Left ventricle myocardium inferior (tissue), 1 donor: ENCODE measurements around the gene NHLRC3. TPM values are rescaled to one million over a fixed set of nuclear protein-coding genes. Genes with fewer than 3 reads are reported as not detected.

Experiments
- DNase-seq: peaks from one replicate; pipeline ENCODE4 v3.0.0-alpha.2; 2020
- H3K27ac ChIP-seq: fragments of 200-600 bp; replicated peaks from 2 replicates; pipeline ENCODE4 v1.8.0; 2021
- H3K27me3 ChIP-seq: fragments of 200-600 bp; 2 replicates; pipeline ENCODE4 v1.8.0; 2021; ENCODE audit warnings: low read depth
- H3K36me3 ChIP-seq: fragments of 200-600 bp; 2 replicates; pipeline ENCODE4 v1.8.0; 2021
- H3K4me1 ChIP-seq: fragments of 200-600 bp; 2 replicates; pipeline ENCODE4 v1.8.0; 2021
- H3K4me3 ChIP-seq: fragments of 200-600 bp; 2 replicates; pipeline ENCODE4 v1.8.0; 2021; ENCODE audit warnings: mild to moderate bottlenecking, moderate library complexity
- H3K9me3 ChIP-seq: fragments of 200-600 bp; replicated peaks from 2 replicates; pipeline ENCODE4 v1.8.0; 2021
- CTCF ChIP-seq: fragments of 200-600 bp; IDR thresholded peaks from 2 replicates; pipeline ENCODE4 v1.8.0; 2021; ENCODE audit warnings: antibody characterized with exemption, mild to moderate bottlenecking, borderline replicate concordance
- intact Hi-C: fragments of 100-400 bp; cut with micrococcal nuclease; formaldehyde crosslinking; loops from one replicate; pipeline ENCODE4 v1.11.0; 2022
- total RNA-seq: library from RNA; stranded (reverse); fragmentation: NEBNext Ultra II Directional; extraction: Animal tissue kit (Norgen Biotek cat#: 25700); gene quantifications from one replicate; pipeline ENCODE4 v1.2.1, GENCODE V29; 2021
- donor health status: DM: no; HTN: yes; CAD: no; lungs with severe emphysema.

The NHLRC3 gene
- total RNA-seq, 1 donor from 2014 or later, result 11.8 TPM

GRCh38 chr13:39012608-39013007 lies 25.6 kb upstream of the NHLRC3 start:
- Histone ChIP-seq H3K4me1 (no peaks in the 10 kb centered on the region), H3K4me3 (no peak overlapping the region), H3K27me3 (no peaks in the 10 kb centered on the region), H3K9me3 (no peaks in the 10 kb centered on the region), H3K36me3 (peaks cover 85% of the 10 kb centered on the region), H3K27ac (no peak overlapping the region)
- intact Hi-C loops, result no loop called here
- TF ChIP-seq CTCF, result no peak
- DNase-seq, result no peak

- Histone ChIP-seq H3K4me3 (no peak overlapping the region), H3K36me3 (peaks cover 89% of the 10 kb centered on the region), H3K4me1 (no peaks in the 10 kb centered on the region), H3K9me3 (no peaks in the 10 kb centered on the region), H3K27ac (no peak overlapping the region), H3K27me3 (no peaks in the 10 kb centered on the region)
- TF ChIP-seq CTCF, result no peak
- intact Hi-C loops, result no loop called here
- DNase-seq, result no peak
Measured at GRCh38 chr13:39013462-39013861, 24.8 kb upstream of the NHLRC3 start.

GRCh38 chr13:39016087-39016486 lies 22.2 kb upstream of the NHLRC3 start:
- no peaks in the 10 kb centered on the region for H3K4me1 ChIP-seq
- no peaks in the 10 kb centered on the region for H3K9me3 ChIP-seq
- intact Hi-C loops, result no loop called here
- TF ChIP-seq CTCF, result no peak
- no peak overlapping the region for H3K27ac ChIP-seq
- H3K27me3 ChIP-seq, result no peaks in the 10 kb centered on the region
- DNase-seq, result no peak
- H3K36me3 ChIP-seq, result peaks cover 79% of the 10 kb centered on the region
- H3K4me3 ChIP-seq, result no peak overlapping the region

- peaks cover 79% of the 10 kb centered on the region for H3K36me3 ChIP-seq
- DNase-seq, result no peak
- H3K27ac ChIP-seq, result no peak overlapping the region
- no peaks in the 10 kb centered on the region for H3K27me3 ChIP-seq
- intact Hi-C loops, result no loop called here
- no peak overlapping the region for H3K4me3 ChIP-seq
- no peaks in the 10 kb centered on the region for H3K4me1 ChIP-seq
- TF ChIP-seq CTCF, result peak; percentile 55
- H3K9me3 ChIP-seq, result no peaks in the 10 kb centered on the region
Measured at GRCh38 chr13:39016787-39017186, 21.5 kb upstream of the NHLRC3 start.

- no peak for TF ChIP-seq CTCF
- Histone ChIP-seq H3K27me3 (no peaks in the 10 kb centered on the region), H3K27ac (no peak overlapping the region), H3K36me3 (peaks cover 81% of the 10 kb centered on the region), H3K4me1 (peaks cover 6% of the 10 kb centered on the region), H3K4me3 (no peak overlapping the region), H3K9me3 (no peaks in the 10 kb centered on the region)
- intact Hi-C loops, result no loop called here
- no peak for DNase-seq
Measured at GRCh38 chr13:39020853-39021462, 17.3 kb upstream of the NHLRC3 start.

- Histone ChIP-seq H3K4me3 (no peak overlapping the region), H3K27me3 (no peaks in the 10 kb centered on the region), H3K36me3 (peaks cover 83% of the 10 kb centered on the region), H3K4me1 (peaks cover 6% of the 10 kb centered on the region), H3K9me3 (no peaks in the 10 kb centered on the region), H3K27ac (no peak overlapping the region)
- no peak for DNase-seq
- intact Hi-C loops, result no loop called here
- TF ChIP-seq CTCF, result no peak
Measured at GRCh38 chr13:39023316-39023715, 14.9 kb upstream of the NHLRC3 start.
